Epithelial cell of prostate (primary cell): ENCODE data around the gene AGBL1.

Experiments
- DNase-seq: peaks from one replicate; pipeline ENCODE4 v3.0.0-alpha.2; 2011; ENCODE audit warnings: low read depth, low spot score
- H3K27ac ChIP-seq: fragments of 450-650 bp; 2 replicates; pipeline ENCODE4 v1.5.1; 2017; ENCODE audit warnings: mild to moderate bottlenecking

The AGBL1 gene

GRCh38 chr15:86161250-86161649 is 81.6 kb downstream of the AGBL1 start:
- H3K27ac ChIP-seq: no peak overlapping the region
- DNase-seq: no peak

- H3K27ac ChIP-seq: no peak overlapping the region
- DNase-seq: no peak
These were observed 82.5 kb downstream of the AGBL1 start for GRCh38 chr15:86162172-86162591.

GRCh38 chr15:86162641-86163040 is 83.0 kb downstream of the AGBL1 start:
- no peak overlapping the region for H3K27ac ChIP-seq
- no peak for DNase-seq

- DNase-seq: no peak
- no peak overlapping the region for H3K27ac ChIP-seq
These were observed 84.1 kb downstream of the AGBL1 start for GRCh38 chr15:86163816-86164215.

- DNase-seq: peak; percentile 26
- no peak overlapping the region for H3K27ac ChIP-seq
These were observed 84.7 kb downstream of the AGBL1 start for GRCh38 chr15:86164232-86164898.

- no peak overlapping the region for H3K27ac ChIP-seq
- no peak for DNase-seq
These were observed 85.9 kb downstream of the AGBL1 start for GRCh38 chr15:86165265-86166211.

- DNase-seq: no peak
- H3K27ac ChIP-seq: no peak overlapping the region
These were observed 88.2 kb downstream of the AGBL1 start for GRCh38 chr15:86167841-86168240.

GRCh38 chr15:86178845-86179244 is 99.2 kb downstream of the AGBL1 start:
- H3K27ac ChIP-seq: no peak overlapping the region
- no peak for DNase-seq

- H3K27ac ChIP-seq: no peak overlapping the region
- no peak for DNase-seq
These were observed 104.2 kb downstream of the AGBL1 start for GRCh38 chr15:86183596-86184491.

GRCh38 chr15:86193716-86194380 is 114.2 kb downstream of the AGBL1 start:
- no peak overlapping the region for H3K27ac ChIP-seq
- DNase-seq: no peak

- no peak overlapping the region for H3K27ac ChIP-seq
- no peak for DNase-seq
These were observed 118.1 kb downstream of the AGBL1 start for GRCh38 chr15:86197770-86198169.

GRCh38 chr15:86199467-86200145 is 119.9 kb downstream of the AGBL1 start:
- no peak overlapping the region for H3K27ac ChIP-seq
- DNase-seq: no peak

- H3K27ac ChIP-seq: no peak overlapping the region
- no peak for DNase-seq
These were observed 121.8 kb downstream of the AGBL1 start for GRCh38 chr15:86201313-86202008.

- H3K27ac ChIP-seq: no peak overlapping the region
- no peak for DNase-seq
These were observed 123.8 kb downstream of the AGBL1 start for GRCh38 chr15:86203462-86203861.

- no peak for DNase-seq
- H3K27ac ChIP-seq: no peak overlapping the region
These were observed 125.4 kb downstream of the AGBL1 start for GRCh38 chr15:86205096-86205495.

GRCh38 chr15:86213420-86213819 is 133.7 kb downstream of the AGBL1 start:
- DNase-seq: no peak
- H3K27ac ChIP-seq: no peak overlapping the region

GRCh38 chr15:86213888-86214287 is 134.2 kb downstream of the AGBL1 start:
- H3K27ac ChIP-seq: no peak overlapping the region
- DNase-seq: no peak

GRCh38 chr15:86221119-86221518 is 141.4 kb downstream of the AGBL1 start:
- no peak for DNase-seq

GRCh38 chr15:86229306-86229705 is 149.6 kb downstream of the AGBL1 start:
- no peak for DNase-seq
- no peak overlapping the region for H3K27ac ChIP-seq

More at GRCh38 chr15:86221119-86221518, 141.4 kb downstream of the AGBL1 start:
- H3K27ac ChIP-seq: no peak overlapping the region
